Vagina (tissue), 2 donors: ENCODE measurements around the gene REXO4. TPM values are rescaled to one million over a fixed set of nuclear protein-coding genes. Genes with fewer than 3 reads are reported as not detected.
"Not testable (repeated sequence)": the region's sequence is repeated elsewhere in the genome, so short reads cannot be mapped to it uniquely, and the experiment has no call there.

Experiments used
- DNase-seq, 2 donors: peaks; one replicate each; pipeline ENCODE4 v3.0.0-alpha.2; 2017; ENCODE audit errors: extremely low spot score in 2 of 2
- H3K27ac ChIP-seq: fragments of 200-600 bp; sonication (generic); one replicate; pipeline ENCODE4 v1.5.1; 2019
- H3K27me3 ChIP-seq: fragments of 200-600 bp; sonication (generic); one replicate; pipeline ENCODE4 v1.5.1; 2019
- H3K36me3 ChIP-seq, 2 donors: fragments of 200-600 bp; sonication (generic); one replicate each; pipeline ENCODE4 v1.5.1; 2017 to 2019
- H3K4me1 ChIP-seq: fragments of 200-600 bp; sonication (generic); one replicate; pipeline ENCODE4 v1.5.1; 2019
- H3K4me3 ChIP-seq, 2 donors: fragments of 200-600 bp; sonication (generic); 1 replicate in 1 of 2; 2 replicates in 1 of 2; pipeline ENCODE4 v1.5.1; 2016 to 2019
- H3K9me3 ChIP-seq: fragments of 200-600 bp; sonication (generic); one replicate; pipeline ENCODE4 v1.5.1; 2019
- CTCF ChIP-seq, 3 experiments: fragments of 450-650 bp in 2 of 3; fragments of 200-600 bp in 1 of 3; sonication (generic) in 1 of 3; IDR thresholded peaks; one replicate each; pipeline ENCODE4 v1.5.1; 2017 to 2019; ENCODE audit warnings: antibody characterized with exemption in 3 of 3, mild to moderate bottlenecking in 2 of 3, moderate library complexity in 2 of 3
- POLR2A ChIP-seq, 2 donors: fragments of 450-650 bp; IDR thresholded peaks; one replicate each; pipeline ENCODE4 v1.6.1; 2017; ENCODE audit warnings: antibody characterized with exemption in 2 of 2, mild to moderate bottlenecking in 2 of 2, moderate library complexity in 2 of 2
- POLR2AphosphoS5 ChIP-seq, 2 donors: sonication (generic); formaldehyde crosslinking; IDR thresholded peaks; one replicate each; pipeline ENCODE4 v1.9.0; 2017; ENCODE audit warnings: antibody characterized with exemption in 2 of 2, mild to moderate bottlenecking in 2 of 2, low read depth in 1 of 2; ENCODE audit not compliant: insufficient read depth in 1 of 2
- intact Hi-C: fragments of 100-400 bp; cut with DNase I; formaldehyde crosslinking; loops from one replicate; pipeline ENCODE4 v1.15.1; 2023
- total RNA-seq: library from RNA; depleted of rRNA; stranded (reverse); fragments of >200 nt; gene quantifications from one replicate; pipeline ENCODE4 v1.2.3, GENCODE V29; 2016

Gene REXO4
- total RNA-seq, 1 donor from 2014 or later: 17.2 TPM

- H3K36me3 ChIP-seq: no peaks in the 10 kb centered on the region
- H3K27ac ChIP-seq: no peak overlapping the region
- H3K9me3 ChIP-seq: no peaks in the 10 kb centered on the region
- no peak overlapping the region for H3K4me3 ChIP-seq
- no peaks in the 10 kb centered on the region for H3K27me3 ChIP-seq
- H3K4me1 ChIP-seq: no peaks in the 10 kb centered on the region
- TF ChIP-seq CTCF (IDR thresholded peaks at IDR 0.05) (no peak), POLR2A (IDR thresholded peaks at IDR 0.05) (no peak), POLR2AphosphoS5 (IDR thresholded peaks at IDR 0.05; ENCODE audit: insufficient read depth in 1 of 2, low read depth in 1 of 2) (no peak)
- DNase-seq: no peak
- intact Hi-C loops: no loop called here
Observed at GRCh38 chr9:133452562-133452961, 34.8 kb upstream of the REXO4 start.

GRCh38 chr9:133451865-133452264 is 34.1 kb upstream of the REXO4 start:
- H3K9me3 ChIP-seq, H3K4me3 ChIP-seq, DNase-seq, intact Hi-C loops, H3K36me3 ChIP-seq, H3K4me1 ChIP-seq, H3K27ac ChIP-seq, H3K27me3 ChIP-seq: not testable (repeated sequence)

GRCh38 chr9:133449760-133450159 is 31.9 kb upstream of the REXO4 start:
- intact Hi-C loops: no loop called here
- Histone ChIP-seq H3K27me3 (no peaks in the 10 kb centered on the region), H3K4me3 (no peak overlapping the region), H3K9me3 (no peaks in the 10 kb centered on the region), H3K36me3 (no peaks in the 10 kb centered on the region), H3K27ac (no peak overlapping the region), H3K4me1 (no peaks in the 10 kb centered on the region)
- no peak for DNase-seq
- no peak for TF ChIP-seq POLR2A (IDR thresholded peaks at IDR 0.05)
- no peak for TF ChIP-seq POLR2AphosphoS5 (IDR thresholded peaks at IDR 0.05; ENCODE audit: insufficient read depth in 1 of 2, low read depth in 1 of 2)
- TF ChIP-seq CTCF (IDR thresholded peaks at IDR 0.05): no peak

- Histone ChIP-seq H3K9me3 (no peaks in the 10 kb centered on the region), H3K36me3 (no peaks in the 10 kb centered on the region), H3K27ac (no peak overlapping the region), H3K27me3 (no peaks in the 10 kb centered on the region), H3K4me3 (no peak overlapping the region), H3K4me1 (no peaks in the 10 kb centered on the region)
- TF ChIP-seq POLR2A (IDR thresholded peaks at IDR 0.05) (no peak), CTCF (IDR thresholded peaks at IDR 0.05) (no peak), POLR2AphosphoS5 (IDR thresholded peaks at IDR 0.05; ENCODE audit: insufficient read depth in 1 of 2, low read depth in 1 of 2) (no peak)
- no peak for DNase-seq
- intact Hi-C loops: no loop called here
Observed at GRCh38 chr9:133448487-133448972, 30.7 kb upstream of the REXO4 start.

- TF ChIP-seq CTCF (IDR thresholded peaks at IDR 0.05) (no peak), POLR2AphosphoS5 (IDR thresholded peaks at IDR 0.05; ENCODE audit: insufficient read depth in 1 of 2, low read depth in 1 of 2) (no peak), POLR2A (IDR thresholded peaks at IDR 0.05) (no peak)
- Histone ChIP-seq H3K36me3 (no peaks in the 10 kb centered on the region), H3K4me1 (no peaks in the 10 kb centered on the region), H3K27me3 (no peaks in the 10 kb centered on the region), H3K4me3 (no peak overlapping the region), H3K9me3 (no peaks in the 10 kb centered on the region), H3K27ac (no peak overlapping the region)
- DNase-seq: no peak
- intact Hi-C loops: no loop called here
Observed at GRCh38 chr9:133445293-133445969, 27.6 kb upstream of the REXO4 start.
